GM12878 (cell line): ENCODE measurements around the gene FSTL1. TPM values are rescaled to one million over a fixed set of nuclear protein-coding genes. Genes with fewer than 3 reads are reported as not detected.
A peak's percentile ranks its signal among the peaks of the same experiment; 100 is the strongest.

Source experiments
- BRCA1 ChIP-seq: IDR thresholded peaks from 2 replicates; pipeline ENCODE4 v1.6.1; 2011; ENCODE audit warnings: low read depth, low read length, improper control_type of control experiment
- CREB1 ChIP-seq: IDR thresholded peaks from 2 replicates; pipeline ENCODE4 v1.6.1; 2012; ENCODE audit warnings: low read depth, mild to moderate bottlenecking, inconsistent platforms
- IKZF2 ChIP-seq, 2 experiments: fragments of 450-650 bp; IDR thresholded peaks; 2 replicates each; pipeline ENCODE4 v1.6.1; 2017; ENCODE audit warnings: mild to moderate bottlenecking in 2 of 2, moderate library complexity in 2 of 2
- KLF5 ChIP-seq: fragments of 450-650 bp; IDR thresholded peaks from 2 replicates; pipeline ENCODE4 v1.6.1; 2014; ENCODE audit warnings: mild to moderate bottlenecking; ENCODE audit not compliant: partially characterized antibody
- SUZ12 ChIP-seq: fragments of 200-600 bp; sonication (generic); IDR thresholded peaks from one replicate; pipeline ENCODE4 v1.6.1; 2018; ENCODE audit warnings: antibody characterized with exemption, mild to moderate bottlenecking; ENCODE audit not compliant: unreplicated experiment
- polyA plus RNA-seq, 11 experiments: library from polyadenylated mRNA; depleted of rRNA in 4 of 11; unstranded in 6 of 11; stranded (reverse) in 5 of 11; fragments of >200 nt; fragmentation: Nextera tagmentation in 4 of 11; fragmentation: Illumina TruSeq in 1 of 11; extraction: Ambion mirVana in 4 of 11; extraction: Trizol in 1 of 11; gene quantifications; 1 replicate in 1 of 11; 2 replicates in 10 of 11; pipeline versions ENCODE4 v1.2.1 to v1.2.3, GENCODE V29; 2011 to 2016; ENCODE audit warnings: inconsistent platforms in 2 of 11, missing spikeins in 2 of 11, low read depth in 1 of 11
- total RNA-seq, 4 experiments: library from RNA; depleted of rRNA in 3 of 4; stranded (reverse); fragments of >200 nt in 3 of 4; fragmentation: Illumina TruSeq in 1 of 4; extraction: Trizol in 1 of 4; gene quantifications; 2 replicates each; pipeline versions ENCODE4 v1.2.1 to v1.2.3, GENCODE V29; 2013 to 2021
- TF ChIP-seq, protein P1 (sequence below): IDR thresholded peaks from 2 replicates; pipeline ENCODE4 v1.6.1; 2012; ENCODE audit warnings: improper control_type of control experiment, low read depth, low read length; ENCODE audit not compliant: insufficient replicate concordance
- TF ChIP-seq, protein P2 (sequence below): IDR thresholded peaks from 2 replicates; pipeline ENCODE4 v1.6.1; 2011; ENCODE audit warnings: low read depth, mild to moderate bottlenecking, low read length, moderate library complexity, borderline replicate concordance; ENCODE audit errors: extremely low read depth
- TF ChIP-seq, protein P3 (sequence below): fragments of 450-650 bp; formaldehyde crosslinking; IDR thresholded peaks from 2 replicates; pipeline ENCODE4 v1.4.0; 2022; ENCODE audit warnings: mild to moderate bottlenecking, moderate library complexity
- TF ChIP-seq, protein P4 (sequence below): fragments of 450-650 bp; IDR thresholded peaks from 2 replicates; pipeline ENCODE4 v1.6.1; 2016; ENCODE audit warnings: mild to moderate bottlenecking, moderate library complexity, borderline replicate concordance

FSTL1 gene
- total and polyA plus RNA-seq, 10 of the 15 experiments (the other 5 are each of a cell fraction or from before 2014, with no cell fraction given), result 0.06 to 1.7 (median 0.32) TPM; not detected in 4

DNA sequence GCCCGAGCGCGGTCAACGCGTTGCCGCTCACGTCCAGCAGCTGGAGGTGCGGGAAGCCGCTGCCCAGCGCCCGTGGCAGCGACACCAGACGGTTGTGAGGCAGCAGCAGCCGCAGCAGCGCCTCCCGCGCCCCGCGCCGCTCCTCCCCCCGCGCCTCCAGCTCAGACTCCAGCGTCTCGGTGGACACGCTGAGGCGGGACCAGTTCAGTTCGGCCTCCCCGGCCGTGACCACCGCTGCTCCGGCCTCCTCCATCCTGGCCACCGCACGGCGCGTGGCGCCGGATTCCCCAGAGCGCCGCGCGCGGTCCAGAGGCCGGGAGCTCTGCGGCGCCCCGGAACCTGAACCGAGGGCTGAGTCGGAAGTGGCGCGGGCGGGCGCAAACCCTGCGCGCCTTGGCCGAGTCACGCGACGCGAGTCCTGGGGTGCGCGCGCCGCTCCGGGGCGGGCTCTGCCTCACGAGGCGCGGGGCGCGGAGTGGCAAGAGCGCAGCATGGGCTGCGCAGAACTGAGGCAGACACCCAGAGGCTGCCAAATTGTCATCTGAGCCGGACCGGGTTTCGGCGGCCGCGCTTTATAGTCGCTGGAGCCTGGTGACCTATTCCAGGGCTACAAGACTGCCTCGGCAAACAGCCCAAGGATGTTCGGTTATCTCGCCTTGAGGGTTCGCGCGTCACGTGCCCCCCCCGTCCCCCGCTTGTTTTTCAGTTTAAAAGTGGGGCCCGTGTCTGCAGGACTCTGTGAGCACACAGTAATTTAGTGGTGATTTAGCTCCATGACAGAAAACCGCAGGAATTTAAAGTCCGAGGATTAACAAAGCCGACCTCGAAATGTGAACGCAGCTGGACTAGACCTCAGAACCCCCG, 101.6 kb downstream of the FSTL1 start, which contains the start of gene LRRC58 (continued):
- TF ChIP-seq, protein P1, sequence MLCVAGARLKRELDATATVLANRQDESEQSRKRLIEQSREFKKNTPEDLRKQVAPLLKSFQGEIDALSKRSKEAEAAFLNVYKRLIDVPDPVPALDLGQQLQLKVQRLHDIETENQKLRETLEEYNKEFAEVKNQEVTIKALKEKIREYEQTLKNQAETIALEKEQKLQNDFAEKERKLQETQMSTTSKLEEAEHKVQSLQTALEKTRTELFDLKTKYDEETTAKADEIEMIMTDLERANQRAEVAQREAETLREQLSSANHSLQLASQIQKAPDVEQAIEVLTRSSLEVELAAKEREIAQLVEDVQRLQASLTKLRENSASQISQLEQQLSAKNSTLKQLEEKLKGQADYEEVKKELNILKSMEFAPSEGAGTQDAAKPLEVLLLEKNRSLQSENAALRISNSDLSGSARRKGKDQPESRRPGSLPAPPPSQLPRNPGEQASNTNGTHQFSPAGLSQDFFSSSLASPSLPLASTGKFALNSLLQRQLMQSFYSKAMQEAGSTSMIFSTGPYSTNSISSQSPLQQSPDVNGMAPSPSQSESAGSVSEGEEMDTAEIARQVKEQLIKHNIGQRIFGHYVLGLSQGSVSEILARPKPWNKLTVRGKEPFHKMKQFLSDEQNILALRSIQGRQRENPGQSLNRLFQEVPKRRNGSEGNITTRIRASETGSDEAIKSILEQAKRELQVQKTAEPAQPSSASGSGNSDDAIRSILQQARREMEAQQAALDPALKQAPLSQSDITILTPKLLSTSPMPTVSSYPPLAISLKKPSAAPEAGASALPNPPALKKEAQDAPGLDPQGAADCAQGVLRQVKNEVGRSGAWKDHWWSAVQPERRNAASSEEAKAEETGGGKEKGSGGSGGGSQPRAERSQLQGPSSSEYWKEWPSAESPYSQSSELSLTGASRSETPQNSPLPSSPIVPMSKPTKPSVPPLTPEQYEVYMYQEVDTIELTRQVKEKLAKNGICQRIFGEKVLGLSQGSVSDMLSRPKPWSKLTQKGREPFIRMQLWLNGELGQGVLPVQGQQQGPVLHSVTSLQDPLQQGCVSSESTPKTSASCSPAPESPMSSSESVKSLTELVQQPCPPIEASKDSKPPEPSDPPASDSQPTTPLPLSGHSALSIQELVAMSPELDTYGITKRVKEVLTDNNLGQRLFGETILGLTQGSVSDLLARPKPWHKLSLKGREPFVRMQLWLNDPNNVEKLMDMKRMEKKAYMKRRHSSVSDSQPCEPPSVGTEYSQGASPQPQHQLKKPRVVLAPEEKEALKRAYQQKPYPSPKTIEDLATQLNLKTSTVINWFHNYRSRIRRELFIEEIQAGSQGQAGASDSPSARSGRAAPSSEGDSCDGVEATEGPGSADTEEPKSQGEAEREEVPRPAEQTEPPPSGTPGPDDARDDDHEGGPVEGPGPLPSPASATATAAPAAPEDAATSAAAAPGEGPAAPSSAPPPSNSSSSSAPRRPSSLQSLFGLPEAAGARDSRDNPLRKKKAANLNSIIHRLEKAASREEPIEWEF, result no peak
- TF ChIP-seq BRCA1 (no peak), KLF5 (peak; percentile 80), CREB1 (peak; percentile 69), SUZ12 (no peak), IKZF2 (IDR thresholded peaks at IDR 0.05) (peak in 1 of 2 experiments; percentile 44; a peak in 1 of 4 replicates)
- TF ChIP-seq, protein P2, sequence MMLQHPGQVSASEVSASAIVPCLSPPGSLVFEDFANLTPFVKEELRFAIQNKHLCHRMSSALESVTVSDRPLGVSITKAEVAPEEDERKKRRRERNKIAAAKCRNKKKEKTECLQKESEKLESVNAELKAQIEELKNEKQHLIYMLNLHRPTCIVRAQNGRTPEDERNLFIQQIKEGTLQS, result peak; percentile 47; the same call in 1 of the 2 replicates
- TF ChIP-seq, protein P3, sequence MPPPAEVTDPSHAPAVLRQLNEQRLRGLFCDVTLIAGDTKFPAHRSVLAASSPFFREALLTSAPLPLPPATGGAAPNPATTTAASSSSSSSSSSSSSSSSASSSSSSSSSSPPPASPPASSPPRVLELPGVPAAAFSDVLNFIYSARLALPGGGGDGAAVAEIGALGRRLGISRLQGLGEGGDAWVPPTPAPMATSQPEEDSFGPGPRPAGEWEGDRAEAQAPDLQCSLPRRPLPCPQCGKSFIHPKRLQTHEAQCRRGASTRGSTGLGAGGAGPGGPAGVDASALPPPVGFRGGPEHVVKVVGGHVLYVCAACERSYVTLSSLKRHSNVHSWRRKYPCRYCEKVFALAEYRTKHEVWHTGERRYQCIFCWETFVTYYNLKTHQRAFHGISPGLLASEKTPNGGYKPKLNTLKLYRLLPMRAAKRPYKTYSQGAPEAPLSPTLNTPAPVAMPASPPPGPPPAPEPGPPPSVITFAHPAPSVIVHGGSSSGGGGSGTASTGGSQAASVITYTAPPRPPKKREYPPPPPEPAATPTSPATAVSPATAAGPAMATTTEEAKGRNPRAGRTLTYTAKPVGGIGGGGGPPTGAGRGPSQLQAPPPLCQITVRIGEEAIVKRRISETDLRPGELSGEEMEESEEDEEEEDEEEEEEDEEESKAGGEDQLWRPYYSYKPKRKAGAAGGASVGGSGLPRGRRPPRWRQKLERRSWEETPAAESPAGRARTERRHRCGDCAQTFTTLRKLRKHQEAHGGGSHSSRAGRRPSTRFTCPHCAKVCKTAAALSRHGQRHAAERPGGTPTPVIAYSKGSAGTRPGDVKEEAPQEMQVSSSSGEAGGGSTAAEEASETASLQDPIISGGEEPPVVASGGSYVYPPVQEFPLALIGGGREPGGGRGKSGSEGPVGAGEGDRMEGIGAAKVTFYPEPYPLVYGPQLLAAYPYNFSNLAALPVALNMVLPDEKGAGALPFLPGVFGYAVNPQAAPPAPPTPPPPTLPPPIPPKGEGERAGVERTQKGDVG (CRISPR knock-in tag), result no peak
- TF ChIP-seq, protein P4, sequence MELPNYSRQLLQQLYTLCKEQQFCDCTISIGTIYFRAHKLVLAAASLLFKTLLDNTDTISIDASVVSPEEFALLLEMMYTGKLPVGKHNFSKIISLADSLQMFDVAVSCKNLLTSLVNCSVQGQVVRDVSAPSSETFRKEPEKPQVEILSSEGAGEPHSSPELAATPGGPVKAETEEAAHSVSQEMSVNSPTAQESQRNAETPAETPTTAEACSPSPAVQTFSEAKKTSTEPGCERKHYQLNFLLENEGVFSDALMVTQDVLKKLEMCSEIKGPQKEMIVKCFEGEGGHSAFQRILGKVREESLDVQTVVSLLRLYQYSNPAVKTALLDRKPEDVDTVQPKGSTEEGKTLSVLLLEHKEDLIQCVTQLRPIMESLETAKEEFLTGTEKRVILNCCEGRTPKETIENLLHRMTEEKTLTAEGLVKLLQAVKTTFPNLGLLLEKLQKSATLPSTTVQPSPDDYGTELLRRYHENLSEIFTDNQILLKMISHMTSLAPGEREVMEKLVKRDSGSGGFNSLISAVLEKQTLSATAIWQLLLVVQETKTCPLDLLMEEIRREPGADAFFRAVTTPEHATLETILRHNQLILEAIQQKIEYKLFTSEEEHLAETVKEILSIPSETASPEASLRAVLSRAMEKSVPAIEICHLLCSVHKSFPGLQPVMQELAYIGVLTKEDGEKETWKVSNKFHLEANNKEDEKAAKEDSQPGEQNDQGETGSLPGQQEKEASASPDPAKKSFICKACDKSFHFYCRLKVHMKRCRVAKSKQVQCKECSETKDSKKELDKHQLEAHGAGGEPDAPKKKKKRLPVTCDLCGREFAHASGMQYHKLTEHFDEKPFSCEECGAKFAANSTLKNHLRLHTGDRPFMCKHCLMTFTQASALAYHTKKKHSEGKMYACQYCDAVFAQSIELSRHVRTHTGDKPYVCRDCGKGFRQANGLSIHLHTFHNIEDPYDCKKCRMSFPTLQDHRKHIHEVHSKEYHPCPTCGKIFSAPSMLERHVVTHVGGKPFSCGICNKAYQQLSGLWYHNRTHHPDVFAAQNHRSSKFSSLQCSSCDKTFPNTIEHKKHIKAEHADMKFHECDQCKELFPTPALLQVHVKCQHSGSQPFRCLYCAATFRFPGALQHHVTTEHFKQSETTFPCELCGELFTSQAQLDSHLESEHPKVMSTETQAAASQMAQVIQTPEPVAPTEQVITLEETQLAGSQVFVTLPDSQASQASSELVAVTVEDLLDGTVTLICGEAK, result peak; percentile 86
